ENCODE data around the gene EID2B. TPM values are rescaled to one million over a fixed set of nuclear protein-coding genes. Genes with fewer than 3 reads are reported as not detected.

The EID2B gene
- total and polyA plus RNA-seq, 9 donors: 2.2 to 3.2 (median 2.6) TPM

DNA sequence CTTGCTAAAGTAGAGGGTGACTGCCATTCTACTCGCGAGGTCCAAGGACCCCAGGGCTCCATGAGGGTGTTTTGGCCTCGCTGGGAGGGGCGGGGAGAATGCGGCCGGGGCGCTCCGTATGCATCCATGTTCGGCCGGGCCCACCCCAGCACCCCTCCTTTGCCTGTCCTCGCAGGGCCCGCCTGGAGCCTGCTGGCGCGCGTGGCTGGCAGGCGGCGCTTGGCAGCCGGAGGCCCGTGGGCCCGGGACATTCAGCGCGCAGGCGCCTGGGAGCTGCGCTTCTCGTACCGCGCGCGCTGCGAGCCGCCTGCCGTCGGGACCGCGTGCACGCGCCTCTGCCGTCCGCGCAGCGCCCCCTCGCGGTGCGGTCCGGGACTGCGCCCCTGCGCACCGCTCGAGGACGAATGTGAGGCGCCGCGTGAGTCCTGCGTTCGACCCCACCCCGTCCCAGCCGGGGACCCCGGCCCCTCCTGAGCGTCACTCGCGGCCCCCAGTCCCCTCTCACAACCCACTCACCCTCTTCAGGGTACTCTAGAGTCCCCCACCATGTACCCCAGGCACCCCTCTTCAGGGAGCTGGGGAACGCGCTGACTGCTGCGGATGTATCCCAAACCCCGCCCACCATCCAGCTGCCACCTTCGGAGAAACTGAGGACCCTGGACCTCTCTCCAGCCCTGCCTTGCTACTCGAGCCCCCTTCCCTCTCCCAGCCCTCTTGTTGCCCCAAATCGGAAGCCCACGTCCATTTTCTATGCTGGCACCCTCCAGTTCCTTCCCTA is 29.8 kb downstream of the EID2B start:
- Histone ChIP-seq H3K4me1 (ENCODE audit: control insufficient read depth, insufficient read depth, low read length) (peaks cover 23% of the 10 kb centered on the region), H3K27me3 (ENCODE audit: control insufficient read depth, insufficient read depth, low read length) (peaks cover 84% of the 10 kb centered on the region), H3K9me3 (replicated peaks; ENCODE audit: control insufficient read depth, low read depth, low read length) (no peaks in the 10 kb centered on the region), H3K36me3 (ENCODE audit: control insufficient read depth, insufficient read depth, low read length) (no peaks in the 10 kb centered on the region), H3K27ac (ENCODE audit: low read length) (no peak overlapping the region), H3K4me3 (ENCODE audit: low read length) (no peak overlapping the region)
- 11% methylated on average over 69 of the region's 69 CpGs for WGBS (ENCODE audit: insufficient coverage)
- DNase-seq: peak; percentile 88

- H3K27ac ChIP-seq (ENCODE audit: low read length): no peak overlapping the region
- 72% methylated on average over 4 of the region's 5 CpGs for WGBS (ENCODE audit: insufficient coverage)
- DNase-seq: no peak
- H3K27me3 ChIP-seq (ENCODE audit: control insufficient read depth, insufficient read depth, low read length): peaks cover 85% of the 10 kb centered on the region
- H3K9me3 ChIP-seq (replicated peaks; ENCODE audit: control insufficient read depth, low read depth, low read length): no peaks in the 10 kb centered on the region
- H3K36me3 ChIP-seq (ENCODE audit: control insufficient read depth, insufficient read depth, low read length): no peaks in the 10 kb centered on the region
- no peak overlapping the region for H3K4me3 ChIP-seq (ENCODE audit: low read length)
- H3K4me1 ChIP-seq (ENCODE audit: control insufficient read depth, insufficient read depth, low read length): peaks cover 18% of the 10 kb centered on the region
These were observed 31.3 kb downstream of the EID2B start for GRCh38 chr19:39501340-39501739.

GRCh38 chr19:39500543-39500942 is 32.1 kb downstream of the EID2B start:
- peaks cover 86% of the 10 kb centered on the region for H3K27me3 ChIP-seq (ENCODE audit: control insufficient read depth, insufficient read depth, low read length)
- H3K4me3 ChIP-seq (ENCODE audit: low read length): no peak overlapping the region
- H3K4me1 ChIP-seq (ENCODE audit: control insufficient read depth, insufficient read depth, low read length): peaks cover 18% of the 10 kb centered on the region
- DNase-seq: no peak
- H3K36me3 ChIP-seq (ENCODE audit: control insufficient read depth, insufficient read depth, low read length): no peaks in the 10 kb centered on the region
- no peaks in the 10 kb centered on the region for H3K9me3 ChIP-seq (replicated peaks; ENCODE audit: control insufficient read depth, low read depth, low read length)
- H3K27ac ChIP-seq (ENCODE audit: low read length): no peak overlapping the region
- WGBS (ENCODE audit: insufficient coverage): 24% methylated on average over 2 of the region's 4 CpGs

DNA sequence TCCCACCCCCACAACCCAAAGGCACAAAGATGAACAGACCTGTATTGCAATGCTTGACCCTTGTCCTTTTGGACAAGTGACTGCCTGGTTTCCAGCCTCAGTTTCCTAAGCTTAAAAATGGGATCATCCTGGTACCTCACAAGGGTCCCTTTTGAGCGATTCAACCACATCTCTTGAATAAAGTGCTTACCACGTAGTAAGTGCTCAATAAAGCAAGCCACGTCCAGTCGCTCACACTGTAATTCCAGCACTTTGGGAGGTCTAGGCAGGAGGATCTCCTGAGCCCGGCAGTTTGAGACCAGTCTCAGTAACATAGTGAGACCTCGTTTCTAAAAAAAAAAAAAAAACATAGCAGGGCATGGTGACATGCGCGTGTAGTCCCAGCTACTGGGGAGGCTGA is 32.7 kb downstream of the EID2B start:
- H3K9me3 ChIP-seq (replicated peaks; ENCODE audit: control insufficient read depth, low read depth, low read length): no peaks in the 10 kb centered on the region
- H3K36me3 ChIP-seq (ENCODE audit: control insufficient read depth, insufficient read depth, low read length): no peaks in the 10 kb centered on the region
- peaks cover 80% of the 10 kb centered on the region for H3K27me3 ChIP-seq (ENCODE audit: control insufficient read depth, insufficient read depth, low read length)
- no peak overlapping the region for H3K4me3 ChIP-seq (ENCODE audit: low read length)
- no peak for DNase-seq
- no peak overlapping the region for H3K27ac ChIP-seq (ENCODE audit: low read length)
- WGBS (ENCODE audit: insufficient coverage): 73% methylated on average over 5 of the region's 8 CpGs
- H3K4me1 ChIP-seq (ENCODE audit: control insufficient read depth, insufficient read depth, low read length): peaks cover 18% of the 10 kb centered on the region

- no peak for DNase-seq
- H3K27ac ChIP-seq (ENCODE audit: low read length): no peak within 1 kb of the TSS
- H3K4me1 ChIP-seq (ENCODE audit: control insufficient read depth, insufficient read depth, low read length): peaks cover 18% of the 10 kb centered on the region
- no peaks in the 10 kb centered on the region for H3K9me3 ChIP-seq (replicated peaks; ENCODE audit: control insufficient read depth, low read depth, low read length)
- H3K36me3 ChIP-seq (ENCODE audit: control insufficient read depth, insufficient read depth, low read length): no peaks in the 10 kb centered on the region
- H3K4me3 ChIP-seq (ENCODE audit: low read length): no peak within 1 kb of the TSS
- WGBS (ENCODE audit: insufficient coverage): 1% methylated on average over 44 of the region's 60 CpGs
- H3K27me3 ChIP-seq (ENCODE audit: control insufficient read depth, insufficient read depth, low read length): peaks cover 72% of the 10 kb centered on the region
These were observed 33.6 kb downstream of the EID2B start, which contains the start of gene DLL3 for GRCh38 chr19:39498798-39499642. TSS of gene DLL3 (plus strand) at chr19:39498947. CDS start at chr19:39498975, 28 bp downstream.

GRCh38 chr19:39497996-39498797 is 34.5 kb downstream of the EID2B start:
- under 1% methylated on average over 30 of the region's 40 CpGs for WGBS (ENCODE audit: insufficient coverage)
- H3K9me3 ChIP-seq (replicated peaks; ENCODE audit: control insufficient read depth, low read depth, low read length): no peaks in the 10 kb centered on the region
- peak; percentile 55 for DNase-seq
- no peak overlapping the region for H3K27ac ChIP-seq (ENCODE audit: low read length)
- H3K36me3 ChIP-seq (ENCODE audit: control insufficient read depth, insufficient read depth, low read length): no peaks in the 10 kb centered on the region
- H3K27me3 ChIP-seq (ENCODE audit: control insufficient read depth, insufficient read depth, low read length): peaks cover 64% of the 10 kb centered on the region
- H3K4me3 ChIP-seq (ENCODE audit: low read length): no peak overlapping the region
- H3K4me1 ChIP-seq (ENCODE audit: control insufficient read depth, insufficient read depth, low read length): peaks cover 17% of the 10 kb centered on the region

DNA sequence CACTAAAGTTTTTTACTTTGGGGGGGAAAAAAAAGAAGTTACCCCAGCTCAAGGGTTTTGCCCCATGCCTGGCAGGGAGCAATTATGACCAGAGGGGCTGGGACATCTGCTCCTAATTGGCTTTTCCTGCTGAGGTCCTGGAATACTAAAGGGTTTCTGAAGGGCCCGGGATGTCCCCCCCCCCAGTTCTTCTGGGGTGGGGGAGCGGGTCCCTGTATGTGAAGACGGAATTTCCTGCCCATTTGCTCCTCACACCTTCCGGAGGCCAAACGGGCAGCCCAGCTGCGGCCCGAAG is 35.0 kb downstream of the EID2B start:
- no peak overlapping the region for H3K4me3 ChIP-seq (ENCODE audit: low read length)
- H3K4me1 ChIP-seq (ENCODE audit: control insufficient read depth, insufficient read depth, low read length): peaks cover 14% of the 10 kb centered on the region
- H3K27me3 ChIP-seq (ENCODE audit: control insufficient read depth, insufficient read depth, low read length): peaks cover 61% of the 10 kb centered on the region
- WGBS (ENCODE audit: insufficient coverage): no CpG with 5 or more reads among the region's 7 CpGs
- H3K9me3 ChIP-seq (replicated peaks; ENCODE audit: control insufficient read depth, low read depth, low read length): no peaks in the 10 kb centered on the region
- H3K27ac ChIP-seq (ENCODE audit: low read length): no peak overlapping the region
- H3K36me3 ChIP-seq (ENCODE audit: control insufficient read depth, insufficient read depth, low read length): no peaks in the 10 kb centered on the region
- no peak for DNase-seq

DNA sequence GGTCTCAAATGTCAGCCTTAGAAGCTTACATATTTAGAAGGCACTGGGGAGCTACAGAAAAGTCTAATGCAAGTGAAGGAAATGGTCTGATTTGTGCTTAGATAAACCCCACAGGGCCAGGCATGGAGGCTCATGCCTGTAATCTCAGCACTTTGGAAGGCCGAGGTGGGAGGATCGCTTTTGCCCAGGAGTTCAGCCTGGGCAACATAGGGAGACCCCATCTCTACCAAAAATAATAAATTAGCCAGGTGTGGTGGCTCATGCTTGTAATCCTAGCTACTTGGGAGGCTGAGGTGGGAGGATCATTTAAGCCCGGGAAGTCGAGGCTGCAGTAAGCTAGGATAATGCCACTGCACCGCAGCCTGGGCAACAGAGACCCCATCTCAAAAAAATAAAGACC is 36.6 kb downstream of the EID2B start:
- H3K27me3 ChIP-seq (ENCODE audit: control insufficient read depth, insufficient read depth, low read length): peaks cover 50% of the 10 kb centered on the region
- peaks cover 14% of the 10 kb centered on the region for H3K4me1 ChIP-seq (ENCODE audit: control insufficient read depth, insufficient read depth, low read length)
- WGBS (ENCODE audit: insufficient coverage): no CpG with 5 or more reads among the region's 5 CpGs
- no peak overlapping the region for H3K27ac ChIP-seq (ENCODE audit: low read length)
- peaks cover 10% of the 10 kb centered on the region for H3K36me3 ChIP-seq (ENCODE audit: control insufficient read depth, insufficient read depth, low read length)
- H3K4me3 ChIP-seq (ENCODE audit: low read length): no peak overlapping the region
- no peak for DNase-seq
- no peaks in the 10 kb centered on the region for H3K9me3 ChIP-seq (replicated peaks; ENCODE audit: control insufficient read depth, low read depth, low read length)

DNA sequence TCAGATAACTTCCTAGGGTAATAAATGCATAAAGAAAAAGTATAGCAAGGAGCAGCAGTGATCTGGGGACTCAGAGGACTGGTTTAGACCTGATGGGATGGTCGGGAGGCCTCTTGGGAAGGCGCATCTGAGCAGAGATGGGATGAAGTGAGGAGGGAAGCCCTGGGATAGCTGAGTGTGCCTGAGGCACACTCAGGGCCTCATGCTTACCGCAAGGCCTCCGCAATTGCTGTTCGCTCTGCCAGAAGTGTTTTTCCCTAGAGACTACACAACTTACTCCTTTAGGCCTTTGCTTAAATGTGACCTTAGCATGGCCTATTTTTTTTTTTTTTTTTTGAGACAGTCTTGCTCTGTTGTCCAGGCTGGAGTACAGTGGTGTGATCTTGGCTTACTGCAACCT is 38.0 kb downstream of the EID2B start:
- Histone ChIP-seq H3K4me1 (ENCODE audit: control insufficient read depth, insufficient read depth, low read length) (peaks cover 14% of the 10 kb centered on the region), H3K4me3 (ENCODE audit: low read length) (no peak overlapping the region), H3K9me3 (replicated peaks; ENCODE audit: control insufficient read depth, low read depth, low read length) (no peaks in the 10 kb centered on the region), H3K27ac (ENCODE audit: low read length) (no peak overlapping the region), H3K27me3 (ENCODE audit: control insufficient read depth, insufficient read depth, low read length) (peaks cover 38% of the 10 kb centered on the region), H3K36me3 (ENCODE audit: control insufficient read depth, insufficient read depth, low read length) (peaks cover 17% of the 10 kb centered on the region)
- no peak for DNase-seq
- WGBS (ENCODE audit: insufficient coverage): 46% methylated on average over 2 of the region's 5 CpGs

GRCh38 chr19:39492788-39493187 is 39.9 kb downstream of the EID2B start:
- Histone ChIP-seq H3K36me3 (ENCODE audit: control insufficient read depth, insufficient read depth, low read length) (peaks cover 36% of the 10 kb centered on the region), H3K4me3 (ENCODE audit: low read length) (no peak overlapping the region), H3K27ac (ENCODE audit: low read length) (no peak overlapping the region), H3K9me3 (replicated peaks; ENCODE audit: control insufficient read depth, low read depth, low read length) (no peaks in the 10 kb centered on the region), H3K27me3 (ENCODE audit: control insufficient read depth, insufficient read depth, low read length) (peaks cover 20% of the 10 kb centered on the region), H3K4me1 (ENCODE audit: control insufficient read depth, insufficient read depth, low read length) (peaks cover 3% of the 10 kb centered on the region)
- no CpG with 5 or more reads among the region's 3 CpGs for WGBS (ENCODE audit: insufficient coverage)
- DNase-seq: no peak

Measured in muscle of leg (tissue), 11 donors.